Mononuclear cell (primary cell): Measurements from ENCODE around the gene PLIN4. TPM values are rescaled to one million over a fixed set of nuclear protein-coding genes. Genes with fewer than 3 reads are reported as not detected.

Source experiments
- H3K27me3 ChIP-seq: 2 replicates; pipeline ENCODE4 v1.6.0; 2011; ENCODE audit warnings: low read length, control low read depth; ENCODE audit not compliant: insufficient read depth
- H3K4me1 ChIP-seq: 2 replicates; pipeline ENCODE4 v1.5.1; 2011; ENCODE audit warnings: mild to moderate bottlenecking, low read length, control low read depth; ENCODE audit not compliant: insufficient read depth
- H3K4me3 ChIP-seq: 2 replicates; pipeline ENCODE4 v1.5.1; 2011; ENCODE audit warnings: mild to moderate bottlenecking, low read length, moderate library complexity
- H3K9me3 ChIP-seq: 2 replicates; pipeline ENCODE4 v1.5.1; 2011; ENCODE audit warnings: low read depth, mild to moderate bottlenecking, control low read depth, low read length
- total RNA-seq: library from RNA; depleted of rRNA; stranded (reverse); fragments of >200 nt; gene quantifications from one replicate; pipeline ENCODE4 v1.2.3, GENCODE V29; 2012

PLIN4 gene
- total RNA-seq, 1 donor: 0.10 TPM

- H3K4me3 ChIP-seq: no peak overlapping the region
- H3K4me1 ChIP-seq: no peaks in the 10 kb centered on the region
- no peaks in the 10 kb centered on the region for H3K9me3 ChIP-seq
- no peaks in the 10 kb centered on the region for H3K27me3 ChIP-seq
These were observed 10.5 kb downstream of the PLIN4 start for GRCh38 chr19:4507804-4508203.

- no peak overlapping the region for H3K4me3 ChIP-seq
- no peaks in the 10 kb centered on the region for H3K4me1 ChIP-seq
- no peaks in the 10 kb centered on the region for H3K27me3 ChIP-seq
- no peaks in the 10 kb centered on the region for H3K9me3 ChIP-seq
These were observed 11.2 kb downstream of the PLIN4 start for GRCh38 chr19:4507150-4507452.

GRCh38 chr19:4506449-4507149, 11.7 kb downstream of the PLIN4 start:
- H3K4me1 ChIP-seq: no peaks in the 10 kb centered on the region
- H3K4me3 ChIP-seq: no peak overlapping the region
- H3K9me3 ChIP-seq: no peaks in the 10 kb centered on the region
- no peaks in the 10 kb centered on the region for H3K27me3 ChIP-seq

GRCh38 chr19:4505570-4506448, 12.5 kb downstream of the PLIN4 start:
- H3K4me3 ChIP-seq: no peak overlapping the region
- H3K4me1 ChIP-seq: no peaks in the 10 kb centered on the region
- H3K9me3 ChIP-seq: no peaks in the 10 kb centered on the region

GRCh38 chr19:4504891-4505569, 13.3 kb downstream of the PLIN4 start:
- H3K27me3 ChIP-seq: no peaks in the 10 kb centered on the region
- no peak overlapping the region for H3K4me3 ChIP-seq
- H3K4me1 ChIP-seq: no peaks in the 10 kb centered on the region

More at GRCh38 chr19:4505570-4506448, 12.5 kb downstream of the PLIN4 start:
- no peaks in the 10 kb centered on the region for H3K27me3 ChIP-seq

GRCh38 chr19:4504297-4504701, 14.0 kb downstream of the PLIN4 start:
- Histone ChIP-seq H3K9me3 (no peaks in the 10 kb centered on the region), H3K4me3 (no peak overlapping the region), H3K4me1 (no peaks in the 10 kb centered on the region), H3K27me3 (no peaks in the 10 kb centered on the region)

More at GRCh38 chr19:4504891-4505569, 13.3 kb downstream of the PLIN4 start:
- H3K9me3 ChIP-seq: no peaks in the 10 kb centered on the region

GRCh38 chr19:4503825-4504170, 14.5 kb downstream of the PLIN4 start:
- Histone ChIP-seq H3K27me3 (no peaks in the 10 kb centered on the region), H3K4me3 (no peak overlapping the region), H3K4me1 (no peaks in the 10 kb centered on the region), H3K9me3 (no peaks in the 10 kb centered on the region)

GRCh38 chr19:4503132-4503824, 15.0 kb downstream of the PLIN4 start:
- Histone ChIP-seq H3K9me3 (no peaks in the 10 kb centered on the region), H3K4me3 (no peak overlapping the region), H3K4me1 (no peaks in the 10 kb centered on the region), H3K27me3 (no peaks in the 10 kb centered on the region)

GRCh38 chr19:4502282-4503131, 15.8 kb downstream of the PLIN4 start:
- no peak overlapping the region for H3K4me3 ChIP-seq
- no peaks in the 10 kb centered on the region for H3K4me1 ChIP-seq
- H3K27me3 ChIP-seq: no peaks in the 10 kb centered on the region
- no peaks in the 10 kb centered on the region for H3K9me3 ChIP-seq

- Histone ChIP-seq H3K27me3 (no peaks in the 10 kb centered on the region), H3K9me3 (no peaks in the 10 kb centered on the region)
These were observed 16.6 kb downstream of the PLIN4 start for GRCh38 chr19:4501691-4502090.

GRCh38 chr19:4500841-4501591, 17.3 kb downstream of the PLIN4 start:
- H3K4me3 ChIP-seq: no peak overlapping the region
- no peaks in the 10 kb centered on the region for H3K9me3 ChIP-seq
- H3K4me1 ChIP-seq: no peaks in the 10 kb centered on the region
- no peaks in the 10 kb centered on the region for H3K27me3 ChIP-seq

More at GRCh38 chr19:4501691-4502090, 16.6 kb downstream of the PLIN4 start:
- Histone ChIP-seq H3K4me1 (no peaks in the 10 kb centered on the region), H3K4me3 (no peak overlapping the region)

- no peaks in the 10 kb centered on the region for H3K27me3 ChIP-seq
- H3K4me1 ChIP-seq: no peaks in the 10 kb centered on the region
- H3K9me3 ChIP-seq: no peaks in the 10 kb centered on the region
- H3K4me3 ChIP-seq: no peak overlapping the region
These were observed 18.4 kb downstream of the PLIN4 start for GRCh38 chr19:4499855-4500254.

- no peaks in the 10 kb centered on the region for H3K4me1 ChIP-seq
- no peaks in the 10 kb centered on the region for H3K27me3 ChIP-seq
These were observed 19.0 kb downstream of the PLIN4 start for GRCh38 chr19:4499318-4499717.

GRCh38 chr19:4498694-4499093, 19.6 kb downstream of the PLIN4 start:
- no peak overlapping the region for H3K4me3 ChIP-seq
- no peaks in the 10 kb centered on the region for H3K27me3 ChIP-seq
- no peaks in the 10 kb centered on the region for H3K4me1 ChIP-seq
- H3K9me3 ChIP-seq: no peaks in the 10 kb centered on the region

More at GRCh38 chr19:4499318-4499717, 19.0 kb downstream of the PLIN4 start:
- Histone ChIP-seq H3K4me3 (no peak overlapping the region), H3K9me3 (no peaks in the 10 kb centered on the region)
